Mesenchymal stem cell (in vitro differentiated cells and primary cell): ENCODE measurements around the gene SUN5.

Source experiments
- DNase-seq: peaks from one replicate; pipeline ENCODE4 v3.0.0-alpha.2; 2013
- H2AFZ ChIP-seq: one replicate; pipeline ENCODE4 v1.6.1; 2013; ENCODE audit warnings: low read depth, mild to moderate bottlenecking, control low read depth, inconsistent platforms, low read length, moderate library complexity
- H2AK5ac ChIP-seq: 2 replicates; pipeline ENCODE4 v1.6.1; 2013; ENCODE audit warnings: low read length, moderate library complexity, mild to moderate bottlenecking, inconsistent platforms; ENCODE audit not compliant: severe bottlenecking
- H2BK120ac ChIP-seq: one replicate; pipeline ENCODE4 v1.6.1; 2013; ENCODE audit warnings: low read depth, mild to moderate bottlenecking, inconsistent platforms, low read length, moderate library complexity
- H2BK12ac ChIP-seq, 2 experiments: one replicate each; pipeline ENCODE4 v1.6.1; 2013; ENCODE audit warnings: inconsistent platforms in 2 of 2, low read length in 2 of 2, mild to moderate bottlenecking in 2 of 2, moderate library complexity in 2 of 2, control low read depth in 1 of 2
- H2BK15ac ChIP-seq: one replicate; pipeline ENCODE4 v1.6.1; 2013; ENCODE audit warnings: mild to moderate bottlenecking, low read depth, inconsistent platforms; ENCODE audit not compliant: poor library complexity, severe bottlenecking
- H2BK5ac ChIP-seq: 2 replicates; pipeline ENCODE4 v1.6.1; 2013; ENCODE audit warnings: low read depth, mild to moderate bottlenecking, low read length, control low read depth, inconsistent platforms; ENCODE audit not compliant: poor library complexity, severe bottlenecking
- H3K14ac ChIP-seq, 2 experiments: one replicate each; pipeline ENCODE4 v1.6.1; 2013; ENCODE audit warnings: inconsistent platforms in 2 of 2, low read length in 2 of 2, control low read depth in 1 of 2, mild to moderate bottlenecking in 1 of 2, moderate library complexity in 1 of 2
- H3K18ac ChIP-seq, 2 experiments: one replicate each; pipeline ENCODE4 v1.6.1; 2013; ENCODE audit warnings: inconsistent platforms in 2 of 2, low read length in 2 of 2, control low read depth in 1 of 2, low read depth in 1 of 2, mild to moderate bottlenecking in 1 of 2
- H3K23ac ChIP-seq, 2 experiments: one replicate each; pipeline ENCODE4 v1.6.1; 2013; ENCODE audit warnings: inconsistent platforms in 2 of 2, low read length in 2 of 2, mild to moderate bottlenecking in 2 of 2, moderate library complexity in 2 of 2, control low read depth in 1 of 2
- H3K27ac ChIP-seq: 2 replicates; pipeline ENCODE4 v1.5.1; 2013; ENCODE audit warnings: mild to moderate bottlenecking, moderate library complexity, low read length, control low read depth, inconsistent platforms; ENCODE audit not compliant: poor library complexity, severe bottlenecking
- H3K27me3 ChIP-seq, 2 experiments: 2 replicates each; pipeline versions ENCODE4 v1.6.1 to v1.7.0; 2013; ENCODE audit warnings: low read length in 2 of 2, mild to moderate bottlenecking in 2 of 2, moderate library complexity in 2 of 2, control low read depth in 1 of 2, inconsistent platforms in 1 of 2; ENCODE audit not compliant: control insufficient read depth in 1 of 2, insufficient read depth in 1 of 2
- H3K36me3 ChIP-seq, 2 experiments: 2 replicates each; pipeline versions ENCODE4 v1.6.1 to v1.7.0; 2013; ENCODE audit warnings: low read length in 2 of 2, control low read depth in 1 of 2, inconsistent platforms in 1 of 2, low read depth in 1 of 2, mild to moderate bottlenecking in 1 of 2; ENCODE audit not compliant: insufficient read depth in 2 of 2, control insufficient read depth in 1 of 2
- H3K4ac ChIP-seq, 2 experiments: one replicate each; pipeline ENCODE4 v1.6.1; 2013; ENCODE audit warnings: inconsistent platforms in 2 of 2, low read length in 2 of 2, mild to moderate bottlenecking in 2 of 2, moderate library complexity in 2 of 2, control low read depth in 1 of 2, low read depth in 1 of 2
- H3K4me1 ChIP-seq: 2 replicates; pipeline ENCODE4 v1.6.1; 2013; ENCODE audit warnings: low read depth, low read length, control low read depth; ENCODE audit not compliant: control insufficient read depth, insufficient read depth
- H3K4me2 ChIP-seq: 2 replicates; pipeline ENCODE4 v1.6.1; 2013; ENCODE audit warnings: low read length, mild to moderate bottlenecking, inconsistent platforms; ENCODE audit not compliant: poor library complexity, severe bottlenecking
- H3K4me3 ChIP-seq, 2 experiments: 2 replicates each; pipeline versions ENCODE4 v1.5.1 to v1.7.0; 2013; ENCODE audit warnings: low read length in 2 of 2, mild to moderate bottlenecking in 2 of 2, control low read depth in 1 of 2, low read depth in 1 of 2; ENCODE audit not compliant: insufficient read depth in 1 of 2
- H3K79me1 ChIP-seq: replicated peaks from 2 replicates; pipeline ENCODE4 v1.6.1; 2013; ENCODE audit warnings: mild to moderate bottlenecking, control low read depth, low read length, inconsistent platforms; ENCODE audit not compliant: poor library complexity, severe bottlenecking
- H3K9ac ChIP-seq: 2 replicates; pipeline ENCODE4 v1.7.0; 2013; ENCODE audit warnings: mild to moderate bottlenecking, low read length, moderate library complexity
- H3K9me3 ChIP-seq: 2 replicates; pipeline ENCODE4 v1.7.0; 2013; ENCODE audit warnings: mild to moderate bottlenecking, low read length; ENCODE audit not compliant: control insufficient read depth
- H4K8ac ChIP-seq: one replicate; pipeline ENCODE4 v1.6.1; 2013; ENCODE audit warnings: inconsistent platforms, mild to moderate bottlenecking, low read length, moderate library complexity
- H4K91ac ChIP-seq: one replicate; pipeline ENCODE4 v1.6.1; 2013; ENCODE audit warnings: mild to moderate bottlenecking, low read length, inconsistent platforms
- WGBS: methylation state at CpG from one replicate; pipeline ENCODE4 v1.1.7; 2013; ENCODE audit warnings: mixed read lengths; 5-methylcytosine and 5-hydroxymethylcytosine counted together

The SUN5 gene

GRCh38 chr20:32980990-32981389 lies 23.2 kb downstream of the SUN5 start:
- Histone ChIP-seq H3K27me3 (peaks cover 19 to 67% of the 10 kb centered on the region in 2 experiments), H3K36me3 (no peaks in the 10 kb centered on the region), H3K4me3 (no peak overlapping the region), H3K4me2 (no peak overlapping the region), H3K79me1 (no peaks in the 10 kb centered on the region), H2BK12ac (no peak overlapping the region), H2BK120ac (no peak overlapping the region), H3K23ac (no peak overlapping the region), H3K9me3 (no peaks in the 10 kb centered on the region), H3K9ac (no peak overlapping the region), H3K18ac (no peak overlapping the region), H4K8ac (no peak overlapping the region), H3K14ac (no peak overlapping the region), H2AK5ac (no peak overlapping the region), H3K27ac (no peak overlapping the region), H2BK15ac (no peak overlapping the region), H2AFZ (no peak overlapping the region), H4K91ac (no peak overlapping the region), H2BK5ac (no peak overlapping the region), H3K4me1 (no peaks in the 10 kb centered on the region), H3K4ac (no peak overlapping the region)
- DNase-seq: no peak
- WGBS: 72% methylated on average over 6 of the region's 6 CpGs

GRCh38 chr20:32980131-32980941 lies 23.9 kb downstream of the SUN5 start:
- no peak for DNase-seq
- Histone ChIP-seq H3K4me2 (no peak overlapping the region), H3K9ac (no peak overlapping the region), H3K36me3 (no peaks in the 10 kb centered on the region), H3K18ac (no peak overlapping the region), H2BK15ac (no peak overlapping the region), H2BK120ac (no peak overlapping the region), H4K91ac (no peak overlapping the region), H3K27ac (no peak overlapping the region), H3K79me1 (no peaks in the 10 kb centered on the region), H3K14ac (no peak overlapping the region), H4K8ac (no peak overlapping the region), H2AK5ac (no peak overlapping the region), H2AFZ (no peak overlapping the region), H2BK5ac (no peak overlapping the region), H3K9me3 (no peaks in the 10 kb centered on the region), H3K23ac (no peak overlapping the region), H3K4me3 (no peak overlapping the region), H2BK12ac (no peak overlapping the region), H3K4me1 (no peaks in the 10 kb centered on the region), H3K27me3 (peaks cover 16 to 61% of the 10 kb centered on the region in 2 experiments), H3K4ac (no peak overlapping the region)
- WGBS: 84% methylated on average over 18 of the region's 19 CpGs

- Histone ChIP-seq H4K91ac (no peak overlapping the region), H3K18ac (no peak overlapping the region), H2BK12ac (no peak overlapping the region), H3K14ac (no peak overlapping the region), H3K36me3 (no peaks in the 10 kb centered on the region), H3K4me3 (no peak overlapping the region), H3K4ac (no peak overlapping the region), H3K23ac (no peak overlapping the region), H2BK120ac (no peak overlapping the region), H4K8ac (no peak overlapping the region), H3K4me1 (peaks cover under 1% of the 10 kb centered on the region), H2BK15ac (no peak overlapping the region), H2AK5ac (no peak overlapping the region), H3K9ac (no peak overlapping the region), H3K9me3 (no peaks in the 10 kb centered on the region), H3K4me2 (no peak overlapping the region), H2AFZ (no peak overlapping the region), H3K27ac (no peak overlapping the region), H2BK5ac (no peak overlapping the region), H3K27me3 (peaks cover 8 to 53% of the 10 kb centered on the region in 2 experiments), H3K79me1 (no peaks in the 10 kb centered on the region)
- no peak for DNase-seq
- 83% methylated on average over 8 of the region's 9 CpGs for WGBS
These were observed 24.8 kb downstream of the SUN5 start for GRCh38 chr20:32979201-32979998.

GRCh38 chr20:32978009-32978335 lies 26.3 kb downstream of the SUN5 start:
- Histone ChIP-seq H3K27ac (no peak overlapping the region), H2AK5ac (no peak overlapping the region), H2AFZ (no peak overlapping the region), H3K9me3 (no peaks in the 10 kb centered on the region), H3K18ac (no peak overlapping the region), H3K79me1 (no peaks in the 10 kb centered on the region), H3K27me3 (peaks cover 8 to 57% of the 10 kb centered on the region in 2 experiments), H4K91ac (no peak overlapping the region), H3K9ac (no peak overlapping the region), H3K4ac (no peak overlapping the region), H3K23ac (no peak overlapping the region), H2BK120ac (no peak overlapping the region), H2BK12ac (no peak overlapping the region), H3K36me3 (no peaks in the 10 kb centered on the region), H2BK5ac (no peak overlapping the region), H4K8ac (no peak overlapping the region), H3K14ac (no peak overlapping the region), H3K4me3 (no peak overlapping the region), H2BK15ac (no peak overlapping the region), H3K4me2 (no peak overlapping the region), H3K4me1 (peaks cover 4% of the 10 kb centered on the region)
- 82% methylated on average over 7 of the region's 7 CpGs for WGBS
- no peak for DNase-seq
